ENCODE data around the gene GTF3C5. TPM values are rescaled to one million over a fixed set of nuclear protein-coding genes. Genes with fewer than 3 reads are reported as not detected.
"Not testable (repeated sequence)": the region's sequence is repeated elsewhere in the genome, so short reads cannot be mapped to it uniquely, and the experiment has no call there.

GTF3C5 gene
- polyA plus RNA-seq, 1 experiment, result 36.4 TPM

GRCh38 chr9:133058550-133059320 is 27.9 kb downstream of the GTF3C5 start:
- no peaks in the 10 kb centered on the region; the same call in 1 of the 2 replicates for H3K9me3 ChIP-seq (ENCODE audit: control insufficient read depth, insufficient read depth, low read length)
- H3K27ac ChIP-seq (ENCODE audit: low read depth, low read length), result no peak overlapping the region
- DNase-seq (ENCODE audit: low read depth, low spot score), result no peak
- TF ChIP-seq CTCF (IDR thresholded peaks at IDR 0.05; ENCODE audit: low read depth, low read length), result no peak
- no peak overlapping the region for H3K4me3 ChIP-seq (ENCODE audit: low read depth, low read length)
- ChIA-PET CTCF (no interaction called here), POLR2A (interaction anchor here (0.7 to 1.0 kb wide), 2 partner anchors 33 to 160 kb away, joined by 4 read pairs; no protein-coding TSS in a partner anchor)
- no peaks in the 10 kb centered on the region for H3K27me3 ChIP-seq (ENCODE audit: control insufficient read depth, insufficient read depth, low read length)

- Histone ChIP-seq H3K4me3 (ENCODE audit: low read depth, low read length) (no peak overlapping the region), H3K27me3 (ENCODE audit: control insufficient read depth, insufficient read depth, low read length) (no peaks in the 10 kb centered on the region), H3K9me3 (ENCODE audit: control insufficient read depth, insufficient read depth, low read length) (no peaks in the 10 kb centered on the region; the same call in 1 of the 2 replicates), H3K27ac (ENCODE audit: low read depth, low read length) (no peak overlapping the region)
- ChIA-PET POLR2A (interaction anchor here (0.7 kb wide), 1 partner anchor 159 kb away, joined by 4 read pairs; no protein-coding TSS in a partner anchor), CTCF (no interaction called here)
- DNase-seq (ENCODE audit: low read depth, low spot score), result no peak
- no peak for TF ChIP-seq CTCF (IDR thresholded peaks at IDR 0.05; ENCODE audit: low read depth, low read length)
Measured at GRCh38 chr9:133059623-133060022, 28.8 kb downstream of the GTF3C5 start.

GRCh38 chr9:133060417-133060841 is 29.6 kb downstream of the GTF3C5 start:
- Histone ChIP-seq H3K27ac (ENCODE audit: low read depth, low read length) (no peak overlapping the region), H3K27me3 (ENCODE audit: control insufficient read depth, insufficient read depth, low read length) (no peaks in the 10 kb centered on the region), H3K9me3 (ENCODE audit: control insufficient read depth, insufficient read depth, low read length) (no peaks in the 10 kb centered on the region; the same call in 1 of the 2 replicates), H3K4me3 (ENCODE audit: low read depth, low read length) (no peak overlapping the region)
- ChIA-PET CTCF (no interaction called here), POLR2A (no interaction called here)
- DNase-seq (ENCODE audit: low read depth, low spot score), result no peak
- TF ChIP-seq CTCF (IDR thresholded peaks at IDR 0.05; ENCODE audit: low read depth, low read length), result no peak

GRCh38 chr9:133061019-133061763 is 30.4 kb downstream of the GTF3C5 start:
- H3K27ac ChIP-seq (ENCODE audit: low read depth, low read length); H3K4me3 ChIP-seq (ENCODE audit: low read depth, low read length); H3K9me3 ChIP-seq (ENCODE audit: control insufficient read depth, insufficient read depth, low read length); DNase-seq (ENCODE audit: low read depth, low spot score); CTCF ChIA-PET; H3K27me3 ChIP-seq (ENCODE audit: control insufficient read depth, insufficient read depth, low read length): not testable (repeated sequence)
- POLR2A ChIA-PET, result interaction anchor here (0.8 kb wide), 1 partner anchor 344 kb away, joined by 3 read pairs; no protein-coding TSS in a partner anchor

- H3K27me3 ChIP-seq (ENCODE audit: control insufficient read depth, insufficient read depth, low read length); DNase-seq (ENCODE audit: low read depth, low spot score); H3K27ac ChIP-seq (ENCODE audit: low read depth, low read length); CTCF ChIA-PET; H3K4me3 ChIP-seq (ENCODE audit: low read depth, low read length); H3K9me3 ChIP-seq (ENCODE audit: control insufficient read depth, insufficient read depth, low read length): not testable (repeated sequence)
- POLR2A ChIA-PET, result interaction anchor here (0.8 kb wide), 1 partner anchor 343 kb away, joined by 3 read pairs; no protein-coding TSS in a partner anchor
Measured at GRCh38 chr9:133061764-133062145, 31.0 kb downstream of the GTF3C5 start, which contains the start of gene CEL. Gene CEL (plus strand): TSS chr9:133061981. CDS start chr9:133062003, 22 bp downstream.

- H3K27me3 ChIP-seq (ENCODE audit: control insufficient read depth, insufficient read depth, low read length); POLR2A ChIA-PET; CTCF ChIA-PET; H3K4me3 ChIP-seq (ENCODE audit: low read depth, low read length); H3K27ac ChIP-seq (ENCODE audit: low read depth, low read length); H3K9me3 ChIP-seq (ENCODE audit: control insufficient read depth, insufficient read depth, low read length); DNase-seq (ENCODE audit: low read depth, low spot score): not testable (repeated sequence)
Measured at GRCh38 chr9:133062569-133062968, 31.8 kb downstream of the GTF3C5 start.
